Measurements from ENCODE around the gene CATSPERZ.
"Not testable (repeated sequence)": the region's sequence is repeated elsewhere in the genome, so short reads cannot be mapped to it uniquely, and the experiment has no call there.

CATSPERZ gene

DNA sequence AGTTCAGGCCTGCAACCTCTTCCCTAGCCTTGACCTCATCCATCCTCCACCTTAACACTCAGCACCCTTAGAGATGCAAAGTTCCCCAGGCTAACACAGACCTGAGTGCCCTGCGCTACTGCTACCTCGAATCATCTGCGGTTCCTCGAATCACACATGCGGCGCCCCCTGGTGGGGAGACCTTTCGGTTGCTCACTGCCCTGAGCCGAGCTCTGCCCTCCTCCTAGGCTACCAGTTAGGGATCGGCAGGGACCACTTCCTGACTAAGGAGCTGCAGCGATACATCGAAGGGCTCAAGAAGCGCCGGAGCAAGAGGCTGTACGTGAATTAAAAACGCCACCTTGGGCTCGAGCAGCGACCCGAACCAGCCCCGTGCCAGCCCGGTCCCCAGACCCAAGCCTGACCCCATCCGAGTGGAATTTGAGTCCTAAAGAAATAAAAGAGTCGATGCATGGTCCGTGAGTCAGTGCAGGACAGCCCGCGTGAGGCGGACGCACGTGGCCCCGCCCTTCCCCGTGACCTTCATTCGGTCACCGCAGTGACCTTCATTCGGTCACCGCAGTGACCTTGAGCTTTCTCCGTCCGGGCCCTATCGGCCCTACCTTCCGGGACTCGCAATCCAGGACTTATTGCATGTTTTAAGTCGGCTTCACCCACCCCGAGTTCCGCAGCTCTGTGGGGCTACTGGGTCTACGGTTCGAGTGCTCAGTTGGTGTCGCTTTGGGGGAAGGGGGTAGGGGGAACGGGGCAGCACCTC lies 4.3 kb downstream of the CATSPERZ start:
- peak; percentile 80 for DNase-seq (ENCODE audit: low spot score)

DNA sequence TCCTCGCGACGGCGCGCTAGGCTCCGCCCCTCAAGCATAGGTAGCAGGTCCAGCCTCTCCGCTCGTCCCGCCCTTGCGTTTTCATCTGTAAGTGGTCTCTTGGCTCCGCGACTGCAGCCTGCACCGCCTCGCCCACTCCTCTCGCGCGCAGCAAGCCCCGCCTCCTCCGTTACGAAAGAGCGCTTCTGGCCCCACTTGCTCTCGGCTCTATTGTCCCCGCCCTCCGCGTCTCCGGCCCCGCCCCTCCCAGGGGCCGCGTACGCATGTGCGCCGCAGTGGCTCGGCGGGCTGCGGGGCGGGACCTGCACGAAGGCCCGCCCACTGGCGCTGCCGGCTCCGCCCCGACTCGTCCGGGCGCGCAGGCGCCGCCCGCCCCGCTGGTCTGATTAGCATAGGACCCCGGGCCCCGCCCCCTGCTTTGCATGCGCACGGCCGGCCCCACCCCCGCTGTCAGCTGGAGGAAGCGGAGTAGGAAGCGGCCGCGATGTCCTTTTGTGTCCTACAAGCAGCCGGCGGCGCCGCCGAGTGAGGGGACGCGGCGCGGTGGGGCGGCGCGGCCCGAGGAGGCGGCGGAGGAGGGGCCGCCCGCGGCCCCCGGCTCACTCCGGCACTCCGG lies 5.0 kb downstream of the CATSPERZ start, which contains the start of gene ESRRA:
TSS of gene ESRRA (plus strand) at position 450 of the 616 bp plus-strand sequence. CDS start 1,656 bp downstream, outside the sequence.
- DNase-seq (ENCODE audit: low spot score), result peak; percentile 85

GRCh38 chr11:64305691-64306562 lies 5.8 kb downstream of the CATSPERZ start:
- peak; percentile 58 for DNase-seq (ENCODE audit: low spot score)

- DNase-seq (ENCODE audit: low spot score), result no peak
Observed at GRCh38 chr11:64306563-64306875, 6.4 kb downstream of the CATSPERZ start.

- DNase-seq (ENCODE audit: low spot score), result no peak
Observed at GRCh38 chr11:64306876-64307622, 6.9 kb downstream of the CATSPERZ start.

DNA sequence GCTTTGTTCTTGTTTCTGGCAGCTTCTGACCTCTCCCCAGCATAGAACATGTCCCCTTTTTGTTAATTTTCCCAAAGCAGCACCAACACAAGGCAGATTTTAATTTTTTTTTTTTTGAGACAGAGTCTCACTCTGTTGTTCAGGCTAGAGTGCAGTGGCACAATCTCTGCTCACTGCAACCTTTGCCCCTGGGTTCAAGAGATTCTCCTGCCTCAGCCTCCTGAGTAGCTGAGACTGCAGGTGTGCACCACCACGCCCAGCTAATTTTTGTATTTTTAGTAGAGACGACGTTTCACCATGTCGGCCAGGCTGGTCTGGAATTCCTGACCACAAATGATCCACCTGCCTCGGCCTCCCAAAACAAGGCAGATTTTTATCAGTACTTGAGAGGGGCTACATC lies 7.6 kb downstream of the CATSPERZ start:
- DNase-seq (ENCODE audit: low spot score), result not testable (repeated sequence)

DNA sequence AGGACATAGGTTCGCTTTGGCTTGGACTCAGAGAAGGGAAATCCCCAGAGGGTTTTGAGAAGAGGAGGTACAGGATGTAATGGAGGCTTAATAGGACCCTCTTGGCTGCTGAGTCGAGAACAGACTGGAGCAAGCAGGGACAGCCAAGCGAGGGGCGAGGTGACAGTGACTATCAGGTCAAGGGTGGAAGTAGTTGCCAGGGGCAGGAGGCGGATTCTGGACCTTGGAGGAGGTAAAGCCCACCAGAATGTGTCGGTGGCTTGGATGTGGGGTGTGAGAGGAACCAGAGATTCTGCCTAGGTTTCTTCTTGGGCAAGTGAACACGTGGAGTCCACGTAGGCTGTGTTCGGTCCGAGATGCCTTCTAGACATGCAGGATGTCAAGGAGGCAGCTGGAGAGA lies 12.8 kb downstream of the CATSPERZ start:
- no peak for DNase-seq (ENCODE audit: low spot score)

DNA sequence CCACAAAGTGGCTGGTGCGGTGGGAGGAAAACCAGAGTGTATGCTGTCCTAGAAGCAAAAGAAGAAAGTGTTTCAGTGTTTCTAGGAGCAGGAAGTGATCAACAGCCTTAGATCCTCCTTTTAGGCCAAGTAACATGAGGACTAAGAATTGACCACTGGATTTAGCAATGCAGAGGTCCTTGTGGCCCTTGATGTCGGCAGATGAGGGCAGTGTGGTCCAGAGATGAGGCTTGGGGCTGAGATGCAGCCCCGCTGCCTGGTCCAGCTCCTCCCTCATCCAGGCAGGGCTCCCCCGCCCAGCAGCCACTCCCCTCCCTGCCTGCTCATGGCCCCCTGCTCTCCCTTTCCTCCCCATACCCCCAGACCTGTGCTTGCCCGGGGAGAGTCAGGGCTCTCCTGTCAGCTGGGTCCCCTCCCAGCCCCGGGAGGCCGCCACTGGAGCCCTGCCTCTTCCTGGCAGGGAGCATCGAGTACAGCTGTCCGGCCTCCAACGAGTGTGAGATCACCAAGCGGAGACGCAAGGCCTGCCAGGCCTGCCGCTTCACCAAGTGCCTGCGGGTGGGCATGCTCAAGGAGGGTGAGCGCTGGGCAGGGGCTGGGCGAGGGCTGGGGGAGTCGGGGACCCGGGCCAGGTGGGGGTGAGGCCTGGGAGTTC lies 13.5 kb downstream of the CATSPERZ start:
- no peak for DNase-seq (ENCODE audit: low spot score)

GRCh38 chr11:64314146-64314804 lies 14.1 kb downstream of the CATSPERZ start:
- DNase-seq (ENCODE audit: low spot score), result no peak

- DNase-seq (ENCODE audit: low spot score), result no peak
Observed at GRCh38 chr11:64314805-64315561, 14.8 kb downstream of the CATSPERZ start.

DNA sequence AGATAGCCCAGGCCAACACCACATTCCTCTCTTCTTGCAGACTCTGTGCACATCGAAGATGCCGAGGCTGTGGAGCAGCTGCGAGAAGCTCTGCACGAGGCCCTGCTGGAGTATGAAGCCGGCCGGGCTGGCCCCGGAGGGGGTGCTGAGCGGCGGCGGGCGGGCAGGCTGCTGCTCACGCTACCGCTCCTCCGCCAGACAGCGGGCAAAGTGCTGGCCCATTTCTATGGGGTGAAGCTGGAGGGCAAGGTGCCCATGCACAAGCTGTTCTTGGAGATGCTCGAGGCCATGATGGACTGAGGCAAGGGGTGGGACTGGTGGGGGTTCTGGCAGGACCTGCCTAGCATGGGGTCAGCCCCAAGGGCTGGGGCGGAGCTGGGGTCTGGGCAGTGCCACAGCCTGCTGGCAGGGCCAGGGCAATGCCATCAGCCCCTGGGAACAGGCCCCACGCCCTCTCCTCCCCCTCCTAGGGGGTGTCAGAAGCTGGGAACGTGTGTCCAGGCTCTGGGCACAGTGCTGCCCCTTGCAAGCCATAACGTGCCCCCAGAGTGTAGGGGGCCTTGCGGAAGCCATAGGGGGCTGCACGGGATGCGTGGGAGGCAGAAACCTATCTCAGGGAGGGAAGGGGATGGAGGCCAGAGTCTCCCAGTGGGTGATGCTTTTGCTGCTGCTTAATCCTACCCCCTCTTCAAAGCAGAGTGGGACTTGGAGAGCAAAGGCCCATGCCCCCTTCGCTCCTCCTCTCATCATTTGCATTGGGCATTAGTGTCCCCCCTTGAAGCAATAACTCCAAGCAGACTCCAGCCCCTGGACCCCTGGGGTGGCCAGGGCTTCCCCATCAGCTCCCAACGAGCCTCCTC lies 15.7 kb downstream of the CATSPERZ start:
- DNase-seq (ENCODE audit: low spot score), result not testable (repeated sequence)

GRCh38 chr11:64316672-64317324 lies 16.6 kb downstream of the CATSPERZ start:
- DNase-seq (ENCODE audit: low spot score), result no peak

GRCh38 chr11:64317325-64317960 lies 17.3 kb downstream of the CATSPERZ start, which contains the start of gene TRMT112:
TRMT112 (minus strand) TSS chr11:64317559; CDS start chr11:64317526, 33 bp downstream.
- DNase-seq (ENCODE audit: low spot score), result peak; percentile 87

- DNase-seq (ENCODE audit: low spot score), result peak; percentile 86
Observed at GRCh38 chr11:64317961-64318765, 18.0 kb downstream of the CATSPERZ start, which contains the start of gene PRDX5. PRDX5 (plus strand) TSS chr11:64318121; CDS start chr11:64318216, 95 bp downstream.

- DNase-seq (ENCODE audit: low spot score), result no peak
Observed at GRCh38 chr11:64318766-64319761, 18.9 kb downstream of the CATSPERZ start.

DNA sequence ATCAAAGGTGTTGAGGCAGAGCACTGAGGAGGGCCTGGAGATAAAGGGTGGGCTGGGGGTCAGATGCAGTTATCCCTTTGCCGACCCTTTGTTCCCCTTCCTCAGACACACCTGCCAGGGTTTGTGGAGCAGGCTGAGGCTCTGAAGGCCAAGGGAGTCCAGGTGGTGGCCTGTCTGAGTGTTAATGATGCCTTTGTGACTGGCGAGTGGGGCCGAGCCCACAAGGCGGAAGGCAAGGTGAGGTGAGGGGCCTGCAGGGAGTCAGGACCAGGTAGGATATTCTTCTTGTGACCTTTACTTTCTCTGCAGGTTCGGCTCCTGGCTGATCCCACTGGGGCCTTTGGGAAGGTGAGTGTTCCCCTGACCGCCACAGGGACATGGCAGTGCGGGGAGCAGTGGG lies 20.4 kb downstream of the CATSPERZ start:
- DNase-seq (ENCODE audit: low spot score), result no peak
